GM12892 (cell line): ENCODE results near the gene ROCK2.

Experiments
- POLR2A ChIP-seq: IDR thresholded peaks from 2 replicates; pipeline ENCODE4 v1.6.1; 2011; ENCODE audit warnings: low read depth, low read length, control low read depth
- POLR2AphosphoS5 ChIP-seq: IDR thresholded peaks from 2 replicates; pipeline ENCODE4 v1.6.1; 2011; ENCODE audit warnings: low read depth, low read length, control low read depth
- TAF1 ChIP-seq: IDR thresholded peaks from 2 replicates; pipeline ENCODE4 v1.6.1; 2011; ENCODE audit warnings: low read depth, mild to moderate bottlenecking, control low read depth, low read length, borderline replicate concordance

DNA sequence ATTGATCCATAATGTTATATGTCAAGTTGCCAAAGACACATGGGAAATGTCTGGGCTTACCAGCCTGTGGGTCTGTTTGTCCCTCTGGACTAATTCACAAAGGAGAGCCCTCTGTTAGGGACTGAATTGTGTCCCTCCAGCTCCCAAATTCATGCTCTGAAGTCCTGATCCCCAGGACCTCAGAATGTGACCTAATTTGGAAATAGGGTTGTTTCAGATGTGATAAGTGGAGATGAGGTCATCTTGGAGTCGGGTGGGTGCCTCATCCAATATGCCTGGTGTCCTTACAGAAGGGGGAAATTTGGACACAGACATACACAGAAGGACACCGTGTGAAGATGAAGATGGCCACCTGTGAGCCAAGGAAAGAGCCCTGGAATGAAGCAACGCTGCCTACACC lies 41.4 kb upstream of the ROCK2 start:
- TF ChIP-seq POLR2A, result no peak
- TF ChIP-seq POLR2AphosphoS5, result no peak
- no peak for TF ChIP-seq TAF1
